ENCODE results near the gene GNAS-AS1.

GNAS-AS1 gene

DNA sequence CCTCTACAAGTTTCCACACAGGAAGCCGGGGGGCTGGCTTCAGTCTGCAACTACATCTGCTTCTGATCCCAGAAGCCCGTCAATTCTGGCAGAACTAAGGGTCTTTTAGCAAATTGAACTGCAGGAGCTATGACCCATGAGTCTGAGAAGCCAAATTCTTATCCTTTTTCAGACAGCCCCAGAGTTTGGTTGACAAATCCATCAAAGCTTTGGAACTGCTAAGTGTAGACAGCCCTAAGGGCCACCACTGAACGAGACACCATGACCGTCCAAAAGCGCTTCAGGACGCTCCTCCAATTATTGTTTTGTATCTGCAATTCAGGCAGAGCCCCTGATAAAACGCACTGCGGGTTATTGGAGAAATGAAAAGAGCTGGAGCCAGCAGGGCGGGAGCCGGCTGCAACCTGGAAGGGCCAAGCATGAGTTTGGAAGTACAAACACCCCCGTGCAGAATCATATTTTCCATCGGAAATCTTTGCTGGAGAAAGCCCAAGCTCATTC lies 67.1 kb downstream of the GNAS-AS1 start:
- no peak for DNase-seq (ENCODE audit: low read depth, low spot score)

DNA sequence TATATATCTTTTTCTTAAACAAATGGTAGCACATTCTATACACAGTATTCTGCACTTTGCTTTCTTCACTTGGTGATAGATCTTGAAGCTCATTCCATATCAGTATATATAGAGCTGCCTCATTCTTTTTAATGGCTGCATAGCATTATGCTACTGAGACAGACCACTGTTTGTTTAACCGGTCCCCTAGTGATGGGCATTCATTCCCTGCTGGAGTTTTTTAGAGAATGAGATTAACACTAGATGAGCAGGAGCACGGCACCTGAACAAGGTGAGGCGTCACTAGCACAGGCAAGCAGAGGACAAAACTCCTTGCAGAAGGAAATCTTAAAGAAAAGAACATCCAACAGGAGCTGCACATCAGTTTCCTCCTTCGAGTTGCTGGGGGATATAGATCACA lies 69.6 kb downstream of the GNAS-AS1 start:
- DNase-seq (ENCODE audit: low read depth, low spot score): no peak

GRCh38 chr20:58778760-58779159 lies 71.9 kb downstream of the GNAS-AS1 start:
- DNase-seq (ENCODE audit: low read depth, low spot score): no peak

DNA sequence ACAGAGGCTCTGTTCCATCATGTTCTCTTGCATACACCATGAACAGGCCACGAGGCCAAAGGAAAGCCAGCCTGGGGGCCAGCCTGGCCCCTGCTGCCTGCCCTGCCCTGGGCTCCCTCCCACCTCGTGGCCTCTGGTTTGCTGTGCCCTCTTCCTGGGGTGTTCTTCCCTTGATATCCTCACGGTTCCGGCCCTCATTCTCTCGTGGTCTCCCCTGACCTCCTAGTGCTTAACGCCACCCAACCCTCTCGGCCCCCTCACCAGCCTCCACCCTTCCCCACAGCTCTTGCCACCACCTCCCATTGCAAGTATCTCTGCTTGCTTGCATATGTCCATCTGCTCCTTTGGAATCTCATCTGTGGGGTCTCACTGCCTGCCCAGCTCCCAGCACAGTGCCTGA lies 73.0 kb downstream of the GNAS-AS1 start:
- no peak for DNase-seq (ENCODE audit: low read depth, low spot score)

DNA sequence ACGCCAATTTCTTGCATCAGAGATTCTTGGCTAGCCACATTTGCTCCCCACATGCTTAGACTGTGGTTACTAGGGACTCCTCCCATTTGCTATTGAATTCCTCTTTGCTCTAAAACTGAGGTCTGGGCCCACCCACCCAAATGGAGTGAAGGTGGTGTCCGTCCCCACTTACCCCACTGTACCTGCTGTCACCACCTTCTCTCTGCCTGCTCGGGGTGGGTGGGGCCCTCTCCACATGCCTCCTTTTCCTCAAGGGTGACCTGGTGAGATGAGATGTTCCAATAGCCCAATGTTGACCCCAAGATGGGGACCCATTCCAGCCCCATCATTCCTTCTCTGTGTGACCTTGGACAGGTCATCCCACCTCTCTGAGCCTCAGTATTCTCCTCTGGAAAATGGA lies 74.6 kb downstream of the GNAS-AS1 start:
- no peak for DNase-seq (ENCODE audit: low read depth, low spot score)

DNA sequence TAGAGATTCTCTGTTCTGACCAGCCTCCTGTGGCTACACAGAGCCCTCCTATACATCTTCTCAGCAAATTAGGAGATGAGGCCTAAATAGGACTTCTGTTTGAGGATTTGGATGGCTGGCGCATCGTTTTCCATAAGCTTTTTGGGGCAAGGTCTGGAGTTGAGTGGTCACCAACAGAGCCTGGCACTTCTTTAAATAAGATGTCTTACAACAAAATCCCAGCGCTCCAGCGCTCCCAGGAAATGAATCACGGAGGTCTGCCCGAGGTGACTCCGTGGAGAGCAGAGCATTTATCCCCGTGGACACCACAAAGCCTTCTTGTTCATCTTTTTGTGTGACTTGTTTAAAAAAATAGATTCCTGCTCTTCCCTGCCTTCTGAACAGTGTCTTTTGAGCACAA lies 75.3 kb downstream of the GNAS-AS1 start:
- DNase-seq (ENCODE audit: low read depth, low spot score): no peak

DNA sequence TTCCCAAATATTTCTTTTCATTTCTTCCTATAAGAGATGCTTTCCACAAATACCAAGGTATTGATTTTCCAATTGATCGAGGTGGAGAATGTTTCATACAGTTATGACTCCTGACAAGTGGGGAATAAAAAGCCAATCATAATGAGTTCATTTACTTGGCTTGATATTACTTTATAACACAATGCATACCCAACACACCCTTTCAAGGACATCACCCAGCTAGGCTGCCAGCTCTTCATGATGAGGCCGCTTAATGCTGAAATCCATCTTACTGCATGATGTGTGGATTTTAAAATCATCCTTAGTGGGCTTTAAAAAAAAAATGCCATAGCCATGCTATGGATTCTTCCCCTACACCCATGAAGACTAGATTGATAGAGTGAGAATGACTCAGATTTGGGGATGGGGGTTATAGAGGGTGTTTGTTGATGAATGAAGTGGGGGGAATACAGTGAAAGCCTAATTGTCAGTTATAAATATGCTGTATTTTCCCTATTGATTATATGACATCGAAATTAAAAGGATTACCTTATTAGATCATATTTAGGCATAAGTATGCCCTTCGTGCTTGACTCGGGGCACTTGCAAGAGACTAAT lies 75.9 kb downstream of the GNAS-AS1 start:
- DNase-seq (ENCODE audit: low read depth, low spot score): no peak

DNA sequence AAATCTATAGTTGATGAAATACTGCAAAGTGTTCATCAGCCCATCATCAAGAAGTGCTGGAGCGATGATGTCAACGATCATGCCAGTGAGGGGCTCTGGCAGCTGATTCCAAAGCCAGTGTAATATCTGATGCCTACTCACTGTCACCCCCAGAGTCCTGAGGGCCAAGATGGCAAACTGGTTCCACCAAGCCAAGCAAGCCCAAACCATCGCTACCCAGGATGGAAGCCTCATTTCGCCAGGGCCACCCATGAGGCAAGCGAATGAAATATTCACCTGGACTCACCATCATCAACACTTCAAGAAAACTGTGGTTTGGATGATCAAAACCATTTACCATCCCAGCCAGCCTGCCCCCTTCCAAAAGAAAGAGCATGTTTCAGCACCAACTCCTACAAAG lies 76.5 kb downstream of the GNAS-AS1 start:
- DNase-seq (ENCODE audit: low read depth, low spot score): no peak

DNA sequence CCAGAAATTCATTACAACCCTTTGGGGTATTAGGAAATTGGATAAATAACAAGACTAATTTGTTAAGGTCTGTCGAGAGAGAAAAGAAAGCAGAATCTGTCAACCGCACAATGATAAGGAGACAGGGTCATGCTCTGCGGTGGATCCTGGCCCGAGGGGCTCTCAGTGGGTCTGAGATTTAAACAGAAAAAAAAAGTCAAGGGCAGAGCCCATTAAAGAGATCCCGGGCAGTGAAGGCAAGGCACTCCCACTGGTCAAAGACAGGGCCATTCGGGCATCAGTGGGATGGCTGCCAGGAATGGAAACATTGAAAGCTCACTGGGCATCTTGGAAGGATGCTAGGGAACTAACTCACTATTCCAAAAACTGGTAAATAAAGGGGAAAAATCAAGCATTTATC lies 77.9 kb downstream of the GNAS-AS1 start:
- DNase-seq (ENCODE audit: low read depth, low spot score): no peak

Measured in brain pericyte (primary cell).